WERI-Rb-1 (cell line): ENCODE measurements around the gene PIAS4.

Source experiments
- DNase-seq: peaks from one replicate; pipeline ENCODE4 v3.0.0-alpha.2; 2020
- H3K27ac ChIP-seq: fragments of 250-450 bp; sonication (Bioruptor Pico); 2 replicates; pipeline ENCODE4 v1.5.1; 2020; ENCODE audit warnings: mild to moderate bottlenecking, moderate library complexity
- H3K27me3 ChIP-seq: fragments of 250-450 bp; sonication (Bioruptor Pico); 2 replicates; pipeline ENCODE4 v1.5.1; 2021; ENCODE audit warnings: mild to moderate bottlenecking, low read depth, moderate library complexity; ENCODE audit not compliant: insufficient read depth, severe bottlenecking
- H3K36me3 ChIP-seq: fragments of 250-450 bp; sonication (Bioruptor Pico); 2 replicates; pipeline ENCODE4 v1.5.1; 2020; ENCODE audit warnings: mild to moderate bottlenecking, moderate library complexity
- H3K4me3 ChIP-seq: 2 replicates; pipeline ENCODE4 v1.5.1; 2011; ENCODE audit warnings: low read depth, mild to moderate bottlenecking, control low read depth, low read length
- H3K9me3 ChIP-seq: fragments of 250-450 bp; sonication (Bioruptor Pico); 2 replicates; pipeline ENCODE4 v1.5.1; 2021; ENCODE audit warnings: mild to moderate bottlenecking, moderate library complexity; ENCODE audit not compliant: severe bottlenecking
- TF ChIP-seq, protein P1 (sequence below): IDR thresholded peaks from 2 replicates; pipeline ENCODE4 v1.5.1; 2011; ENCODE audit warnings: low read depth, mild to moderate bottlenecking, control low read depth, inconsistent platforms, low read length

The PIAS4 gene

DNA sequence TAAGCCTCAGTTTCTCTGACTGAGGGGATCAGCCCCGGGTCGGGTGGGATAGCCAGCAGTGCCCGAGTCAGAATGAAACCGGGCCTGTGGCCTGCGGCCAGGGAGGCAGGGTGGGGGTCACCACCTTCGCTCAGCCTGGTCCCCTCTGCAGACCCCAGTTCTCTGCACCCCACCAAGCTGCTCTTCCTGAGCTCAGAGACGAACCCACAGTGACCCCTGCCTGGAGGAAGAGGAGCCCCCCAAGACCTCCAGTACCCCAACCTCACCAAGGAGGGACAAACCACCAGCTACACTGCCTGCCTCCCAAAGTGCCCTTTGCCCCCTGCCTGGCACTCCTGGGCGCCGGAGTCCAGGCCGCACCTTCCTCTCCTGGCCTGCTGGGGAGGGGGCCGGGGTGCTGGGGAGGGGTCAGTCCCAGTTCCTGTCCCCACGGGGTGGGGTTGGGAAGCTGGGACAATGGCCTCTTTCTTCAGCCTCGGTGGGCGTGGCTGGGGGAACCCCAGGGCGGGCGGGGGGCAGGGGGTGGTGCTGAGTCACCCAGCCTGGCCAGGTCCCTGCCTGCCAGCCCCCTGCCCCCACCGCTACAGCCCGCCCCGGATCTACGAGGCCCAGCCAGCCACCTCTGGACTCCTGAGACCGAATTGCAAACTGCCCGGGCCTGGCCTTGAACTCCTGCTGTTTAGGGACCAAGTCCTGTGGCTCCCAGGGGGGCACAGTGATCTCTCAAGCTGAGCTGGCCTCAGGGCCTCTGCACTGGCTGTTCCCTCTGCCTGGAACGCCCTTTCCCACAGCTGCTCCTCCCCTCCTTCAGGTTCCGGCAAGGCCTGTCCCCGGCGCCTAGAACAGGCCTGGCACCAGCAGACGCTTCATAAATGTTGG lies 44.8 kb downstream of the PIAS4 start:
- H3K27ac ChIP-seq = no peak overlapping the region
- peaks cover 81% of the 10 kb centered on the region for H3K36me3 ChIP-seq
- DNase-seq = no peak

GRCh38 chr19:4052993-4053422 lies 45.5 kb downstream of the PIAS4 start:
- H3K27ac ChIP-seq = no peak overlapping the region
- no peak overlapping the region for H3K4me3 ChIP-seq
- DNase-seq = no peak

More for the DNA sequence above, 44.8 kb downstream of the PIAS4 start:
- H3K4me3 ChIP-seq = no peak overlapping the region
- H3K27me3 ChIP-seq = no peaks in the 10 kb centered on the region
- TF ChIP-seq, protein P1, sequence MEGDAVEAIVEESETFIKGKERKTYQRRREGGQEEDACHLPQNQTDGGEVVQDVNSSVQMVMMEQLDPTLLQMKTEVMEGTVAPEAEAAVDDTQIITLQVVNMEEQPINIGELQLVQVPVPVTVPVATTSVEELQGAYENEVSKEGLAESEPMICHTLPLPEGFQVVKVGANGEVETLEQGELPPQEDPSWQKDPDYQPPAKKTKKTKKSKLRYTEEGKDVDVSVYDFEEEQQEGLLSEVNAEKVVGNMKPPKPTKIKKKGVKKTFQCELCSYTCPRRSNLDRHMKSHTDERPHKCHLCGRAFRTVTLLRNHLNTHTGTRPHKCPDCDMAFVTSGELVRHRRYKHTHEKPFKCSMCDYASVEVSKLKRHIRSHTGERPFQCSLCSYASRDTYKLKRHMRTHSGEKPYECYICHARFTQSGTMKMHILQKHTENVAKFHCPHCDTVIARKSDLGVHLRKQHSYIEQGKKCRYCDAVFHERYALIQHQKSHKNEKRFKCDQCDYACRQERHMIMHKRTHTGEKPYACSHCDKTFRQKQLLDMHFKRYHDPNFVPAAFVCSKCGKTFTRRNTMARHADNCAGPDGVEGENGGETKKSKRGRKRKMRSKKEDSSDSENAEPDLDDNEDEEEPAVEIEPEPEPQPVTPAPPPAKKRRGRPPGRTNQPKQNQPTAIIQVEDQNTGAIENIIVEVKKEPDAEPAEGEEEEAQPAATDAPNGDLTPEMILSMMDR = no peak
- H3K9me3 ChIP-seq = no peaks in the 10 kb centered on the region

GRCh38 chr19:4053423-4054324 lies 46.1 kb downstream of the PIAS4 start:
- Histone ChIP-seq H3K27me3 (no peaks in the 10 kb centered on the region), H3K36me3 (peaks cover 79% of the 10 kb centered on the region), H3K4me3 (no peak overlapping the region), H3K27ac (no peak overlapping the region), H3K9me3 (no peaks in the 10 kb centered on the region)
- TF ChIP-seq, protein P1 = no peak
- no peak for DNase-seq

More at GRCh38 chr19:4052993-4053422, 45.5 kb downstream of the PIAS4 start:
- no peaks in the 10 kb centered on the region for H3K27me3 ChIP-seq
- H3K9me3 ChIP-seq = no peaks in the 10 kb centered on the region
- TF ChIP-seq, protein P1 = no peak
- peaks cover 84% of the 10 kb centered on the region for H3K36me3 ChIP-seq

DNA sequence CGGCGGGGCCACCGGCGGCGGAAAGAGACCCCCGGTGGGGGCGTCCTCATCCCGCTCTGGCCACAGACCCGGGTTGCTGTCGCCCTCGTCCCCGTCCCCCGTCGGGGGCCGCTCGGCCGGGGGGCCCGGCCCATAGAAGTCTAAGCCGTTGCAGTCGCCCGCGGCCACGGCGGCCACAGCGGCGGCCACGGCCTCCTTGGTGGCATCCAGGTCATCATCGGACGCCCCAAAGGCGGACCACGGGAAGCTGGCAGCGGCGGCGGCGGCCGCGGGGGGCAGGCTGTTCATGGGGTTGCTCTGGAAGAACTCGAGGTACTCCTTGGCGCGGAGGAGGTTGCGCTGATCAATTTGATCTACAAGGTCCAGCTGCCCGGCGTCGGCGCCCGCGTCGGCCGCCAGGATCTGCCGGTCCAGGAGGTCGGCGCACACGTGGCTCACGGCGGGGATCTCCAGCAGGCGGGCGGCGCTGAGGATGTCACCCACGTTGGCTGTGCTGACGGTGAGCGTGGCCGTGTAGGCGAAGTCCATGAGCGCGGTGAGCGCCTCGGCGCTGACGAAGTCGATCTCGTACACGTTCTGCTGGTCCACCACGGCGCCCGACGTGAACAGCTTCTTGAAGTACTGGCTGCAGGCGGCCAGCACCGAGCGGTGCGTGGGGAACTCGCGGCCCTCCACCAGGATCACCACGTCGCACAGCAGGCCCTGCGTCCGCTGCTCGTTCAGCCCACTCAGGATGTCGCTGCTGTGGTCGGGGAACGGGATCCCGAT lies 47.1 kb downstream of the PIAS4 start:
- Histone ChIP-seq H3K27me3 (no peaks in the 10 kb centered on the region), H3K27ac (no peak overlapping the region), H3K36me3 (peaks cover 73% of the 10 kb centered on the region), H3K4me3 (no peak overlapping the region), H3K9me3 (no peaks in the 10 kb centered on the region)
- TF ChIP-seq, protein P1 = no peak
- no peak for DNase-seq

DNA sequence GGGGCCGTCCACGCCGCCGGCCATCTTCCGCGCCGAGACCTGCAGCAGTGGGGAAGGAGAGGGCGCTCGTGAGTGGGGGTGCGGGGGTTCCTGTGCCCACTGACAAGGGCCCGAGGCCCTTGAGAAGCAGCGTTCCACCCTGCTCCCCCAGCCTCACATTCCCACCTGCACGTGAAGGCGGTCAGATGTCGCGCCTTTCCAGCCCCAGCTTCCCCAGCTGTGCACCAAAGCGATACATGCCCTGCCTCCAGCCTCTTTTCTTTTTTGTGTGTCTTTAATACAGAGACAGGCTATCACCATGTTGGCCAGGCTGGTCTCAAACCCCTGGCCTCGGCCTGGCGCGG lies 47.6 kb downstream of the PIAS4 start:
- Histone ChIP-seq H3K36me3 (peaks cover 70% of the 10 kb centered on the region), H3K4me3 (no peak overlapping the region), H3K9me3 (no peaks in the 10 kb centered on the region), H3K27me3 (no peaks in the 10 kb centered on the region), H3K27ac (no peak overlapping the region)
- TF ChIP-seq, protein P1 = no peak
- DNase-seq = no peak
